ENCODE results near the gene EBNA1BP2. TPM values are rescaled to one million over a fixed set of nuclear protein-coding genes. Genes with fewer than 3 reads are reported as not detected.

The EBNA1BP2 gene
- total and polyA plus RNA-seq, 2 of the 13 experiments (the other 11 are each of a cell fraction or from before 2014, with no cell fraction given), result 27.1 to 102 TPM

DNA sequence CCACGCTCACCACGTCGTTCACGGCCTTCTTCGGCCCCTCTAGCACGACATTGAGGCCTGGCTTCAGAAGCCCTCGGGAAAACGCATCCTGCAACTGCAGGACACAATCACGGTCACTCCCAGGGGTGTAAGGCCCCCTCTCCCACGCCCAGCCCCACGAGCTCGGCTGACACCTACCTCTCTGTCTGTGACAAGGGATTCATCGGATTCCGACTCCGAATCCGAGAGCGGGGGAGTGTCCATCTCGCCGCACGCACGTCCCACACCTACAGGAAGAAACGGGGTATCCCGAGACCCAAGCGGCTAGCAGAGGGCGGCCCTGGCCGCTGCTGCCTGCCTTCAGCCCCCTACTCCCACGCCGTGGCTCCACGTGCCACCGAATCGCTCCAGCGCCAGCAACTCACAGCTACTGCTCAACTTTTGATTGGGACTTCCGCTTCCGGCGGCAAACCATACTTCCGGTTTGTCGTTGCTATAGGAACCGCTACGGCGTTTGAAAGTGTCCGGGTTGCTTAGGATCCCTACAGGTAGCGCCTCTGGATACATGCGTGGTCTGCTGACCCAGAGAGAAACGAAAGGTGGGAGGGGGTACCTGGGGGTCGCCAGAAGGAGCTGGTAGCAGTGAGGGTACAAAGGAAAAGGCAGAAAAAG is at the start of gene EBNA1BP2, which contains the start of gene CFAP57 (continued):
- TF ChIP-seq, protein P1, sequence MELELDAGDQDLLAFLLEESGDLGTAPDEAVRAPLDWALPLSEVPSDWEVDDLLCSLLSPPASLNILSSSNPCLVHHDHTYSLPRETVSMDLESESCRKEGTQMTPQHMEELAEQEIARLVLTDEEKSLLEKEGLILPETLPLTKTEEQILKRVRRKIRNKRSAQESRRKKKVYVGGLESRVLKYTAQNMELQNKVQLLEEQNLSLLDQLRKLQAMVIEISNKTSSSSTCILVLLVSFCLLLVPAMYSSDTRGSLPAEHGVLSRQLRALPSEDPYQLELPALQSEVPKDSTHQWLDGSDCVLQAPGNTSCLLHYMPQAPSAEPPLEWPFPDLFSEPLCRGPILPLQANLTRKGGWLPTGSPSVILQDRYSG (CRISPR knock-in tag; IDR thresholded peaks at IDR 0.05), result peak; percentile 17; the same call in 1 of the 2 replicates
- TF ChIP-seq NR2F6 (IDR thresholded peaks at IDR 0.05) (no peak), NR2F6 (CRISPR knock-in tag; IDR thresholded peaks at IDR 0.05) (no peak), CBX1 (IDR thresholded peaks at IDR 0.05; ENCODE audit: low read depth) (no peak), ZSCAN21 (CRISPR knock-in tag; IDR thresholded peaks at IDR 0.05; ENCODE audit: borderline replicate concordance) (no peak), NBN (conservative IDR thresholded peaks at IDR 0.05) (no peak), SRSF9 (IDR thresholded peaks at IDR 0.05; ENCODE audit: borderline replicate concordance, insufficient read depth, low read depth, low read length, poor library complexity, severe bottlenecking) (no peak), POLR2G (IDR thresholded peaks at IDR 0.05; ENCODE audit: low read depth, low read length) (peak; percentile 86), ZNF879 (CRISPR knock-in tag; IDR thresholded peaks at IDR 0.05) (no peak), ZMYM3 (CRISPR knock-in tag; IDR thresholded peaks at IDR 0.05) (no peak), ZMYM4 (CRISPR knock-in tag; IDR thresholded peaks at IDR 0.05) (peak; percentile 66; the same call in 1 of the 2 replicates), SPEN (CRISPR knock-in tag; IDR thresholded peaks at IDR 0.05; ENCODE audit: low read depth) (peak; percentile 47; the same call in 1 of the 2 replicates), ZBTB1 (CRISPR knock-in tag; IDR thresholded peaks at IDR 0.05; ENCODE audit: borderline replicate concordance) (no peak), RCOR2 (CRISPR knock-in tag; IDR thresholded peaks at IDR 0.05) (no peak), ZNF101 (CRISPR knock-in tag; IDR thresholded peaks at IDR 0.05; ENCODE audit: borderline replicate concordance, low read depth) (no peak), PHF8 (CRISPR knock-in tag; IDR thresholded peaks at IDR 0.05) (peak; percentile 89), ZNF205 (CRISPR knock-in tag; IDR thresholded peaks at IDR 0.05) (0 out of 2 replicates have a peak, but pooled peaks have one; percentile 26), ZNF530 (CRISPR knock-in tag; IDR thresholded peaks at IDR 0.05; ENCODE audit: low read depth) (no peak), MTA1 (CRISPR knock-in tag; IDR thresholded peaks at IDR 0.05; ENCODE audit: borderline replicate concordance) (no peak), DNMT3B (CRISPR knock-in tag; conservative IDR thresholded peaks at IDR 0.05) (peak; percentile 14; the same call in 1 of the 2 replicates)
- TF ChIP-seq, protein P2, sequence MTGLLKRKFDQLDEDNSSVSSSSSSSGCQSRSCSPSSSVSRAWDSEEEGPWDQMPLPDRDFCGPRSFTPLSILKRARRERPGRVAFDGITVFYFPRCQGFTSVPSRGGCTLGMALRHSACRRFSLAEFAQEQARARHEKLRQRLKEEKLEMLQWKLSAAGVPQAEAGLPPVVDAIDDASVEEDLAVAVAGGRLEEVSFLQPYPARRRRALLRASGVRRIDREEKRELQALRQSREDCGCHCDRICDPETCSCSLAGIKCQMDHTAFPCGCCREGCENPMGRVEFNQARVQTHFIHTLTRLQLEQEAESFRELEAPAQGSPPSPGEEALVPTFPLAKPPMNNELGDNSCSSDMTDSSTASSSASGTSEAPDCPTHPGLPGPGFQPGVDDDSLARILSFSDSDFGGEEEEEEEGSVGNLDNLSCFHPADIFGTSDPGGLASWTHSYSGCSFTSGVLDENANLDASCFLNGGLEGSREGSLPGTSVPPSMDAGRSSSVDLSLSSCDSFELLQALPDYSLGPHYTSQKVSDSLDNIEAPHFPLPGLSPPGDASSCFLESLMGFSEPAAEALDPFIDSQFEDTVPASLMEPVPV (CRISPR knock-in tag; IDR thresholded peaks at IDR 0.05), result no peak
- TF ChIP-seq, protein P3, sequence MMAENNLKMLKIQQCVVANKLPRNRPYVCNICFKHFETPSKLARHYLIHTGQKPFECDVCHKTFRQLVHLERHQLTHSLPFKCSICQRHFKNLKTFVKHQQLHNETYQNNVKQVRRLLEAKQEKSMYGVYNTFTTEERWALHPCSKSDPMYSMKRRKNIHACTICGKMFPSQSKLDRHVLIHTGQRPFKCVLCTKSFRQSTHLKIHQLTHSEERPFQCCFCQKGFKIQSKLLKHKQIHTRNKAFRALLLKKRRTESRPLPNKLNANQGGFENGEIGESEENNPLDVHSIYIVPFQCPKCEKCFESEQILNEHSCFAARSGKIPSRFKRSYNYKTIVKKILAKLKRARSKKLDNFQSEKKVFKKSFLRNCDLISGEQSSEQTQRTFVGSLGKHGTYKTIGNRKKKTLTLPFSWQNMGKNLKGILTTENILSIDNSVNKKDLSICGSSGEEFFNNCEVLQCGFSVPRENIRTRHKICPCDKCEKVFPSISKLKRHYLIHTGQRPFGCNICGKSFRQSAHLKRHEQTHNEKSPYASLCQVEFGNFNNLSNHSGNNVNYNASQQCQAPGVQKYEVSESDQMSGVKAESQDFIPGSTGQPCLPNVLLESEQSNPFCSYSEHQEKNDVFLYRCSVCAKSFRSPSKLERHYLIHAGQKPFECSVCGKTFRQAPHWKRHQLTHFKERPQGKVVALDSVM (CRISPR knock-in tag; IDR thresholded peaks at IDR 0.05), result no peak
- TF ChIP-seq, protein P4, sequence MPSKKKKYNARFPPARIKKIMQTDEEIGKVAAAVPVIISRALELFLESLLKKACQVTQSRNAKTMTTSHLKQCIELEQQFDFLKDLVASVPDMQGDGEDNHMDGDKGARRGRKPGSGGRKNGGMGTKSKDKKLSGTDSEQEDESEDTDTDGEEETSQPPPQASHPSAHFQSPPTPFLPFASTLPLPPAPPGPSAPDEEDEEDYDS (CRISPR knock-in tag; IDR thresholded peaks at IDR 0.05), result peak; percentile 47
- TF ChIP-seq, protein P5, sequence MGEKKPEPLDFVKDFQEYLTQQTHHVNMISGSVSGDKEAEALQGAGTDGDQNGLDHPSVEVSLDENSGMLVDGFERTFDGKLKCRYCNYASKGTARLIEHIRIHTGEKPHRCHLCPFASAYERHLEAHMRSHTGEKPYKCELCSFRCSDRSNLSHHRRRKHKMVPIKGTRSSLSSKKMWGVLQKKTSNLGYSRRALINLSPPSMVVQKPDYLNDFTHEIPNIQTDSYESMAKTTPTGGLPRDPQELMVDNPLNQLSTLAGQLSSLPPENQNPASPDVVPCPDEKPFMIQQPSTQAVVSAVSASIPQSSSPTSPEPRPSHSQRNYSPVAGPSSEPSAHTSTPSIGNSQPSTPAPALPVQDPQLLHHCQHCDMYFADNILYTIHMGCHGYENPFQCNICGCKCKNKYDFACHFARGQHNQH (CRISPR knock-in tag; IDR thresholded peaks at IDR 0.05), result no peak
- TF ChIP-seq, protein P6, sequence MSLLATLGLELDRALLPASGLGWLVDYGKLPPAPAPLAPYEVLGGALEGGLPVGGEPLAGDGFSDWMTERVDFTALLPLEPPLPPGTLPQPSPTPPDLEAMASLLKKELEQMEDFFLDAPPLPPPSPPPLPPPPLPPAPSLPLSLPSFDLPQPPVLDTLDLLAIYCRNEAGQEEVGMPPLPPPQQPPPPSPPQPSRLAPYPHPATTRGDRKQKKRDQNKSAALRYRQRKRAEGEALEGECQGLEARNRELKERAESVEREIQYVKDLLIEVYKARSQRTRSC (CRISPR knock-in tag; IDR thresholded peaks at IDR 0.05; ENCODE audit: low read depth), result no peak
